ENCODE results near the gene ALG13. TPM values are rescaled to one million over a fixed set of nuclear protein-coding genes. Genes with fewer than 3 reads are reported as not detected.

Gene ALG13
- total and polyA plus RNA-seq, 12 donors: 17.3 to 36.6 (median 21.6) TPM

- no peak for TF ChIP-seq CTCF (IDR thresholded peaks at IDR 0.05)
- H3K27ac ChIP-seq: no peak overlapping the region
- H3K4me3 ChIP-seq: no peak overlapping the region
- H3K9me3 ChIP-seq: peaks cover 0 to 7% (median 0%) of the 10 kb centered on the region in 11 donors
- intact Hi-C loops (cut with DNase I): no loop called here
- no peak for ATAC-seq
- no peaks in the 10 kb centered on the region for H3K4me1 ChIP-seq
- H3K36me3 ChIP-seq: no peaks in the 10 kb centered on the region
- H3K27me3 ChIP-seq: peaks cover 0 to 39% (median 0%) of the 10 kb centered on the region in 7 donors
- DNase-seq: no peak
Measured at GRCh38 chrX:111650845-111651244, 30.1 kb upstream of the ALG13 start.

- H3K9me3 ChIP-seq: peaks cover 0 to 5% (median 0%) of the 10 kb centered on the region in 11 donors
- intact Hi-C loops (cut with DNase I): no loop called here
- no peaks in the 10 kb centered on the region for H3K36me3 ChIP-seq
- TF ChIP-seq CTCF (IDR thresholded peaks at IDR 0.05): no peak
- H3K4me3 ChIP-seq: no peak overlapping the region
- no peaks in the 10 kb centered on the region for H3K4me1 ChIP-seq
- ATAC-seq: no peak
- 31 to 32% methylated on average over 3 of the region's 3 CpGs for WGBS, 2 donors
- H3K27ac ChIP-seq: no peak overlapping the region
- peaks cover 0 to 51% (median 0%) of the 10 kb centered on the region in 7 donors for H3K27me3 ChIP-seq
- no peak for DNase-seq
Measured at GRCh38 chrX:111652719-111653118, 28.3 kb upstream of the ALG13 start.

- TF ChIP-seq CTCF (IDR thresholded peaks at IDR 0.05): no peak
- H3K27me3 ChIP-seq: peaks cover 0 to 46% (median 0%) of the 10 kb centered on the region in 7 donors
- H3K36me3 ChIP-seq: no peaks in the 10 kb centered on the region
- no peaks in the 10 kb centered on the region for H3K9me3 ChIP-seq
- intact Hi-C loops (cut with DNase I): no loop called here
- H3K27ac ChIP-seq: no peak overlapping the region
- DNase-seq (no peak), ATAC-seq (no peak)
- H3K4me1 ChIP-seq: no peaks in the 10 kb centered on the region
- whole genome bisulfite sequencing, 2 donors: 92 to 100% methylated on average over 1 of the region's 1 CpG
- no peak overlapping the region for H3K4me3 ChIP-seq
Measured at GRCh38 chrX:111661241-111661640, 19.7 kb upstream of the ALG13 start.

- Histone ChIP-seq H3K4me1 (no peaks in the 10 kb centered on the region), H3K4me3 (no peak overlapping the region), H3K9me3 (no peaks in the 10 kb centered on the region), H3K36me3 (no peaks in the 10 kb centered on the region), H3K27me3 (peaks cover 0 to 51% (median 0%) of the 10 kb centered on the region in 7 donors), H3K27ac (no peak overlapping the region)
- WGBS, 2 donors: 80 to 83% methylated on average over 3 of the region's 3 CpGs
- intact Hi-C loops (cut with DNase I): no loop called here
- ATAC-seq: no peak
- DNase-seq: no peak
- no peak for TF ChIP-seq CTCF (IDR thresholded peaks at IDR 0.05)
Measured at GRCh38 chrX:111662292-111662691, 18.7 kb upstream of the ALG13 start.

All from heart right ventricle (tissue), 16 donors.